Measurements from ENCODE around the gene AFG1L. TPM values are rescaled to one million over a fixed set of nuclear protein-coding genes. Genes with fewer than 3 reads are reported as not detected.
"Not testable (repeated sequence)": the region's sequence is repeated elsewhere in the genome, so short reads cannot be mapped to it uniquely, and the experiment has no call there.

The AFG1L gene
- total RNA-seq, 1 experiment from 2014 or later: 4.9 TPM

GRCh38 chr6:108288742-108289141 lies 6.1 kb upstream of the AFG1L start:
- no peaks in the 10 kb centered on the region for H3K36me3 ChIP-seq (ENCODE audit: control insufficient read depth in 1 of 2, insufficient read depth in 2 of 2, low read length in 2 of 2)
- RAD21 ChIA-PET (ENCODE audit: low non-redundant PET in 1 of 2, low total read pairs in 2 of 2, uncharacterized antibody in 2 of 2, unreplicated experiment in 2 of 2): no interaction called here
- CTCF ChIA-PET: no interaction called here
- H3K9me3 ChIP-seq (ENCODE audit: control insufficient read depth in 1 of 2, insufficient read depth in 1 of 2, low read depth in 1 of 2, low read length in 2 of 2): no peaks in the 10 kb centered on the region
- no TSS peak for BruUV-seq (replicated peaks)
- no peak overlapping the region for H3K4me3 ChIP-seq (replicated peaks in 1 of 2; ENCODE audit: low read depth in 1 of 2, low read length in 2 of 2)
- TF ChIP-seq POLR2A (IDR thresholded peaks at IDR 0.05; ENCODE audit: borderline replicate concordance, extremely low read depth, insufficient read depth, insufficient read length): no peak
- TF ChIP-seq TCF7L2 (IDR thresholded peaks at IDR 0.05; ENCODE audit: borderline replicate concordance, extremely low read depth, insufficient read depth, insufficient read length): peak; percentile 13
- no peak overlapping the region for H3K9ac ChIP-seq (ENCODE audit: low read length)
- no peak overlapping the region for H2AFZ ChIP-seq (ENCODE audit: low read depth, low read length, poor library complexity, severe bottlenecking)
- no peak overlapping the region for H3K4me2 ChIP-seq (ENCODE audit: low read length)
- H4K20me1 ChIP-seq (ENCODE audit: insufficient read depth): no peaks in the 10 kb centered on the region
- no peak for DNase-seq (ENCODE audit: low read depth, low spot score)
- H3K9me2 ChIP-seq (ENCODE audit: insufficient read depth): no peaks in the 10 kb centered on the region
- no peak overlapping the region for H3K27ac ChIP-seq (ENCODE audit: low read depth, low read length)
- H3K27me3 ChIP-seq (ENCODE audit: insufficient read depth, low read length): no peaks in the 10 kb centered on the region
- intact Hi-C loops (cut with micrococcal nuclease): no loop called here
- no peaks in the 10 kb centered on the region for H3K79me2 ChIP-seq (ENCODE audit: insufficient read depth, low read length)
- ATAC-seq: no peak
- peaks cover under 1 to 13% of the 10 kb centered on the region in 2 experiments; a peak in 3 of 4 replicates for H3K4me1 ChIP-seq (ENCODE audit: control insufficient read depth in 1 of 2, insufficient read depth in 2 of 2, low read length in 2 of 2)
- POLR2A ChIA-PET: no interaction called here

GRCh38 chr6:108291091-108291490 lies 3.8 kb upstream of the AFG1L start:
- POLR2A ChIA-PET: no interaction called here

GRCh38 chr6:108292561-108292960 lies 2.3 kb upstream of the AFG1L start:
- H3K9me2 ChIP-seq (ENCODE audit: insufficient read depth); H3K4me2 ChIP-seq (ENCODE audit: low read length); H3K9me3 ChIP-seq (ENCODE audit: control insufficient read depth in 1 of 2, insufficient read depth in 1 of 2, low read depth in 1 of 2, low read length in 2 of 2); H2AFZ ChIP-seq (ENCODE audit: low read depth, low read length, poor library complexity, severe bottlenecking); H3K36me3 ChIP-seq (ENCODE audit: control insufficient read depth in 1 of 2, insufficient read depth in 2 of 2, low read length in 2 of 2); H3K79me2 ChIP-seq (ENCODE audit: insufficient read depth, low read length); DNase-seq (ENCODE audit: low read depth, low spot score); RAD21 ChIA-PET (ENCODE audit: low non-redundant PET in 1 of 2, low total read pairs in 2 of 2, uncharacterized antibody in 2 of 2, unreplicated experiment in 2 of 2); CTCF ChIA-PET; H3K27ac ChIP-seq (ENCODE audit: low read depth, low read length); ATAC-seq; H3K9ac ChIP-seq (ENCODE audit: low read length); intact Hi-C loops (cut with micrococcal nuclease); H3K4me3 ChIP-seq (replicated peaks in 1 of 2; ENCODE audit: low read depth in 1 of 2, low read length in 2 of 2); H3K27me3 ChIP-seq (ENCODE audit: insufficient read depth, low read length); H4K20me1 ChIP-seq (ENCODE audit: insufficient read depth); BruUV-seq (replicated peaks); POLR2A ChIA-PET: not testable (repeated sequence)
- H3K4me1 ChIP-seq (ENCODE audit: control insufficient read depth in 1 of 2, insufficient read depth in 2 of 2, low read length in 2 of 2): peaks cover 5 to 31% of the 10 kb centered on the region in 2 experiments

More at GRCh38 chr6:108291091-108291490, 3.8 kb upstream of the AFG1L start:
- no peak overlapping the region for H3K4me2 ChIP-seq (ENCODE audit: low read length)
- CTCF ChIA-PET: no interaction called here
- BruUV-seq (replicated peaks): no TSS peak
- RAD21 ChIA-PET (ENCODE audit: low non-redundant PET in 1 of 2, low total read pairs in 2 of 2, uncharacterized antibody in 2 of 2, unreplicated experiment in 2 of 2): no interaction called here
- intact Hi-C loops (cut with micrococcal nuclease): no loop called here
- no peak overlapping the region for H3K4me3 ChIP-seq (replicated peaks in 1 of 2; ENCODE audit: low read depth in 1 of 2, low read length in 2 of 2)
- no peak overlapping the region for H3K9ac ChIP-seq (ENCODE audit: low read length)
- peaks cover 5 to 31% of the 10 kb centered on the region in 2 experiments for H3K4me1 ChIP-seq (ENCODE audit: control insufficient read depth in 1 of 2, insufficient read depth in 2 of 2, low read length in 2 of 2)
- H3K9me3 ChIP-seq (ENCODE audit: control insufficient read depth in 1 of 2, insufficient read depth in 1 of 2, low read depth in 1 of 2, low read length in 2 of 2): no peaks in the 10 kb centered on the region
- TF ChIP-seq EGR1 (IDR thresholded peaks at IDR 0.05; ENCODE audit: low read depth) (no peak), FOSL1 (IDR thresholded peaks at IDR 0.05; ENCODE audit: low read depth) (no peak), TCF7L2 (IDR thresholded peaks at IDR 0.05; ENCODE audit: borderline replicate concordance, extremely low read depth, insufficient read depth, insufficient read length) (no peak), CBX3 (IDR thresholded peaks at IDR 0.05; ENCODE audit: low read depth) (no peak)
- no peak for ATAC-seq
- H3K27me3 ChIP-seq (ENCODE audit: insufficient read depth, low read length): no peaks in the 10 kb centered on the region
- no peaks in the 10 kb centered on the region for H3K9me2 ChIP-seq (ENCODE audit: insufficient read depth)
- H4K20me1 ChIP-seq (ENCODE audit: insufficient read depth): no peaks in the 10 kb centered on the region
- no peak overlapping the region for H2AFZ ChIP-seq (ENCODE audit: low read depth, low read length, poor library complexity, severe bottlenecking)
- no peaks in the 10 kb centered on the region; the same call in 1 of the 2 replicates for H3K79me2 ChIP-seq (ENCODE audit: insufficient read depth, low read length)
- no peak overlapping the region for H3K27ac ChIP-seq (ENCODE audit: low read depth, low read length)
- no peak for DNase-seq (ENCODE audit: low read depth, low spot score)
- no peaks in the 10 kb centered on the region for H3K36me3 ChIP-seq (ENCODE audit: control insufficient read depth in 1 of 2, insufficient read depth in 2 of 2, low read length in 2 of 2)

Measured in HCT116 (cell line).